Motor neuron (in vitro differentiated cells): ENCODE data around the gene GRIN2C. TPM values are rescaled to one million over a fixed set of nuclear protein-coding genes. Genes with fewer than 3 reads are reported as not detected.

Experiments
- ATAC-seq, 8 experiments: fragments of 200-7000 bp; cut with Tn5 transposase; replicated peaks in 6 of 8; 2 replicates each; pipeline ENCODE4 v1.8.0; 2021; ENCODE audit warnings: mild to moderate bottlenecking in 8 of 8, moderate library complexity in 8 of 8
- H3K27ac ChIP-seq, 2 donors: fragments of 250-450 bp; sonication (Bioruptor Pico); 2 replicates each; pipeline ENCODE4 v1.9.0; 2021; ENCODE audit warnings: antibody characterized with exemption in 2 of 2, mild to moderate bottlenecking in 2 of 2, moderate library complexity in 1 of 2
- H3K4me1 ChIP-seq, 2 donors: fragments of 250-450 bp; sonication (Bioruptor Pico); replicated peaks in 1 of 2; 2 replicates each; pipeline ENCODE4 v1.6.1; 2021; ENCODE audit warnings: antibody characterized with exemption in 2 of 2, mild to moderate bottlenecking in 2 of 2, moderate library complexity in 1 of 2
- H3K4me3 ChIP-seq, 5 donors: fragments of 250-450 bp; sonication (Bioruptor Pico); 2 replicates each; pipeline ENCODE4 v1.9.0; 2021; ENCODE audit warnings: antibody characterized with exemption in 5 of 5, mild to moderate bottlenecking in 5 of 5, moderate library complexity in 4 of 5
- WGBS, 10 experiments: fragments of 450-650 bp; shearing (Covaris generic); methylation state at CpG; one replicate each; pipeline ENCODE4 v1.0.0; 2022; 5-methylcytosine and 5-hydroxymethylcytosine counted together
- in situ Hi-C, 9 experiments: fragments of 400-800 bp; cut with MboI; loops; one replicate each; pipeline ENCODE4 v1.15.0; 2021; ENCODE audit warnings: low sequenced_read_pairs in 9 of 9, low pct_unique_long_range_greater_than_20kb in 2 of 9; ENCODE audit not compliant: unreplicated experiment in 9 of 9
- total RNA-seq, 8 experiments: library from RNA; unstranded; fragments of 300-600 nt; gene quantifications; 2 replicates each; pipeline versions ENCODE4 v1.2.3 to v1.2.4, GENCODE V29; 2022

The GRIN2C gene
- total RNA-seq, 8 experiments from 2014 or later: 0.15 to 1.0 (median 0.30) TPM

- Histone ChIP-seq H3K4me1 (peaks cover 6 to 30% of the 10 kb centered on the region in 2 donors), H3K27ac (no peak overlapping the region), H3K4me3 (no peak overlapping the region)
- in situ Hi-C loops: no loop called here
- no peak for ATAC-seq
- 80 to 100% (median 90%) methylated on average over 2 to 9 of the region's 18 CpGs; no CpG with 5 or more reads in 1 of the 10 experiments for WGBS, 10 experiments
These were observed 42.6 kb downstream of the GRIN2C start for GRCh38 chr17:74816905-74817620.

GRCh38 chr17:74815550-74816370 lies 43.9 kb downstream of the GRIN2C start:
- 57 to 92% (median 86%) methylated on average over 2 to 6 of the region's 15 CpGs; no CpG with 5 or more reads in 4 of the 10 experiments for WGBS, 10 experiments
- Histone ChIP-seq H3K27ac (no peak overlapping the region), H3K4me3 (no peak overlapping the region), H3K4me1 (peaks cover 0 to 23% of the 10 kb centered on the region in 2 donors)
- in situ Hi-C loops: no loop called here
- peak in 2 of 8 experiments; percentile 16 to 27 for ATAC-seq

DNA sequence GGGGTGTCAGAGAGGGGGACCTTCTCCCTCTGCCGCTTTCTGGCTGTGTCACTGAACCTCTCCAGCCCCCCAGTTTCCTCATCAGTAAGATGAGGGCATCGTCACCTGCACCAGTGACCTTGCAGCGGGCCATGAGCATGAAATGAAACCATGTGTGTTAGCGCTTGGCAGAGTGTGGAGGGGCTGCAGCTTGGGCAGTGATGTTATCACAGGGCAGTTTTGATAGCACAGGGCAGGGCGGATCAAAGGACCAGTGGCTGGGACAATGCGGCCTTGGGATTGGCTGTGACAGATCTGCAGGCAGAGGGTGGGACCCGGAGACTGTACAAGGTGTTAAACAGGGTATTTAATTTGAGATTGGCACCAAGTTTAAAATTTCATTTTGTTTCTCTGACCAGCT lies 44.6 kb downstream of the GRIN2C start:
- no peak for ATAC-seq
- H3K4me1 ChIP-seq: peaks cover 0 to 23% of the 10 kb centered on the region in 2 donors
- in situ Hi-C loops: no loop called here
- no peak overlapping the region for H3K27ac ChIP-seq
- 60 to 100% (median 85%) methylated on average over 1 to 7 of the region's 7 CpGs; no CpG with 5 or more reads in 4 of the 10 experiments for WGBS, 10 experiments
- no peak overlapping the region for H3K4me3 ChIP-seq

DNA sequence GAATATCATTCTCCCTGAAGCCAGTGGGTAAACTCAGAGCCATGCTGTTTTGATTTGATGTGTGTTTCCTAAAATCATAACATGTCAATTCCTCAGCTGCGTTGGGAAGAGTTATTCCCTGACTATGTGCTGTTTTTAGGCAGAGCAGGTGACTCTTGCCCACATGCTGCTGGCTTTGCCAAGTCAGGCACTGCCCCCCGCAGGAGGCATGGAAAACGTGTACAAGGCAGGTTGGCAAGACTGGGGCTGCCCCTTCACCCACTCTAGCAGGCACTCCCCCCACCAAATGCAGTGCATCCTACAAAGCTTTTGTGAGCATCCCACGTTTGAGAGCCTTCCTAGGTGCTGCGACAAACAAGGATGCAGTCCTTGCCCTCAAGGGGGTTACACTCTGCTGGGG lies 45.2 kb downstream of the GRIN2C start:
- WGBS, 10 experiments: 60 to 79% (median 75%) methylated on average over 1 to 4 of the region's 5 CpGs; no CpG with 5 or more reads in 4 of the 10 experiments
- in situ Hi-C loops: no loop called here
- Histone ChIP-seq H3K27ac (no peak overlapping the region), H3K4me3 (no peak overlapping the region), H3K4me1 (peaks cover 0 to 23% of the 10 kb centered on the region in 2 donors)
- no peak for ATAC-seq

DNA sequence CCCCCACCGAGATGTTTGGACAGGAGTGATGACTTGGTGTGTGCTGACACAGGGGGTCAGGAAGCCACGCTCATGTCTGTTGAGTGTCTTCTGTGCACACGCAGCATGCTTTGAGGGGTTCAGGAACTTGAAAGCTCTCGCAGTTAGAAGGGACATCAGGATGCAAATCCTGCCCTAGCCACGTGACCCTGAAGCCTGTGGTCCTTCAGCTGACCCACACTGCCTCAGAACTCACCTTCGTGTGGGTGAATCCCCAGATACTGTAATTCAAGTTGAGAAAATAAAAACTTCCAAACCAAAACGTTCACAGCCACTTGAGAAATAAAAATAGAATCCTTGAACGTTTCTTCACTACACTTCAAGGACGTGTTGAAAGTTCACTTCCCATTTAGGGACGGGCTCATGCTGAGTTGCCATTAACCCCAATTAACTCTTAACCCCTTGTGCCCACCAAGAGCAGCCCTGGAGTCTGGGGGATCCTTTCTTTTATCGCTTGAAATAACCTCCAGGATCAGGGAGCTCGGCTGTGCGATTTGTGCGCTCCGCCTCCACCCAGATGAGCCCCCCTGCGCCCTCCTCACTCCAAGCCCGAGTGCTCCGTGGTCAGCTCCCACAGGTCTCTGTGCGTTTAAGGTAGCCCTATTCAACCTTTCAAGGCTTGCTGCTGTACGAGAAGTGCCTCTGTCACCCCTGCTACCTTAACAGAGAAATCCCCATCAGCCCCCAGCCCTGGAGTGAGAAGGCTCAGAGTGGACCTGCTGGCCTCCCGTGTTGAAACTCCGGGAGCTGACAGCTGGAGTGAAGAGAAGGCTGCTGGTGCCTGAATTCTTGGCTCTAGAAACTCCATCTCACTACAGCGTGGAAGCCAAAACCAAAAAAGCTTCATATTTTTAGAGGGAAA lies 47.3 kb downstream of the GRIN2C start:
- H3K4me3 ChIP-seq: no peak overlapping the region
- peak in 5 of 8 experiments; percentile 69 to 84 (median 76) for ATAC-seq
- 0 to 100% (median 32%) methylated on average over 1 to 8 of the region's 23 CpGs; no CpG with 5 or more reads in 2 of the 10 experiments for WGBS, 10 experiments
- peaks cover 0 to 7% of the 10 kb centered on the region in 2 donors for H3K4me1 ChIP-seq
- H3K27ac ChIP-seq: no peak overlapping the region
- in situ Hi-C loops: no loop called here

DNA sequence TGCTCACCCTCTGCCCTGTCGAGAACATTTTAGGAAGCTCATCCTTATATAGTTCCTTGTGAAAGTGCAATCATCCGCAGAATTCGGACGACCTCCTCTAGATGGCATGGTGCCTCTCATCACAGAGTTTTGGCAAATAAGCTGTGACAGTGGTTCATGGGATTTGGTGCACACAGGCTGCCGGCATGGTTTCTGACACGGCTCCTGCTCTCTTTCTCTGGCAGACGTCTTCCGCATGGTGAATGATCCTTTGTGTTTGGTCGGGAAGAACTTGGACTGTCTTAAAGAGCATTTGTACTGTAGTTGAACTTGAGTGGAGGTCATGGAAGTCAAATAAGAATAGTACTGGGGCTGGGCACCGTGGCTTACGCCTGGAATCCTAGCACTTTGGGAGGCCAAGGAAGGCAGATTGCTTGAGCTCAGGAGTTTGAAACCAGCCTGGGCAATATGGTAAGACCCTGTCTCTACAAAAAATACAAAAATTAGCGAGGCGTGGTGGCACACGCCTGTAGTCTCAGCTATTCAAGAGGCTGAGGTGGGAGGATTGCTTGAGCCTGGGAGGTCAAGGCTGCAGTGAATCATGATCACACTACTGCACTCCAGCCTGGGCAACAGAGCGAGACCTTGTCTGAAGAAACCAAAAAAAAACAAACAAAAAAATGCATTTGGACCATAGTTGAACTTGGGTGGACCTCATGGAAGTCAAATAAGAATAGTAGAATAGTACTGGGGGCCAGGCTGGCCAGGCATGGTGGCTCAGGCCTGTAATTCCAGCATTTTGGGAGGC lies 48.8 kb downstream of the GRIN2C start:
- no peak overlapping the region for H3K27ac ChIP-seq
- in situ Hi-C loops: no loop called here
- 63 to 100% (median 89%) methylated on average over 1 to 12 of the region's 15 CpGs; no CpG with 5 or more reads in 4 of the 10 experiments for WGBS, 10 experiments
- no peak for ATAC-seq
- no peak overlapping the region for H3K4me3 ChIP-seq
- H3K4me1 ChIP-seq: peaks cover 0 to 7% of the 10 kb centered on the region in 2 donors

DNA sequence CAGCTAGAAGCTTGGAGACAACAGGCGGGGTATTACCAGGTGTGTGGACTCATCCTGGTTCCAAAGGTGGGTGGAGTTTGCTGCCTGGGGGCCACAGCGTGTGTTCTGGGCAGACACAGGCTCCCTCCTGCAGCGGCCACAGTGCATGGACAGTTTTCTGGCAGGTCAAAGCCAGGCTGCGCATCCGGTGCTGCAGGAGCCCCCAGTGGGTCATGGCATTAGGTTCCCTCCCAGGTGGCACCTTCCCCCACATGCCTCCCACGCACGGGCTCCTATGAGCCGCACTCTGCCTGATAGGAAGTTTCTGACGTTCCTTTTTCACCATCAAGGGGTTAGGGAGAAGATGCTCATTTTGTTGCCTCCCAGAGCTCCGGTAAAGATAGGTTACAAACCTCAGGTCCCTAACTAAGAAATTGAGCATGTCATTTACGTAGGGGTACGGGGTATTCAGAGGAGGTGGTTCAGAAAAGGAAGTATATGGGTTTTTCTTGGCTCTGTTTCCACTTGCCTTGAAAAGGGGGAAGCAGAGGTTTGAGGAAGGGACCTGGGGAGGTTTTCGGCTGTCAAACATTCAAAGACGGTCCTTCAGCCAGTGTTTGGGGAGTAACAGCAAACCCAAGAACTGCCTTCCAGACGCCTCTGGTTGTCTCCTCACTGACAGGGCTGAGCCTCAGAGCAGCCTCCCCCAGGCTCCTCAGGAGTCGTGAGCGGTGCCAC lies 50.8 kb downstream of the GRIN2C start:
- 85 to 100% (median 96%) methylated on average over 1 to 9 of the region's 17 CpGs; no CpG with 5 or more reads in 3 of the 10 experiments for WGBS, 10 experiments
- H3K4me3 ChIP-seq: no peak overlapping the region
- ATAC-seq: no peak
- H3K4me1 ChIP-seq: peaks cover 0 to 7% of the 10 kb centered on the region in 2 donors
- in situ Hi-C loops: no loop called here
- no peak overlapping the region for H3K27ac ChIP-seq

- Histone ChIP-seq H3K4me3 (no peak overlapping the region), H3K4me1 (peaks cover 0 to 7% of the 10 kb centered on the region in 2 donors), H3K27ac (no peak overlapping the region)
- in situ Hi-C loops: no loop called here
- ATAC-seq: no peak
- WGBS, 10 experiments: 60 to 86% (median 84%) methylated on average over 2 to 6 of the region's 6 CpGs; no CpG with 5 or more reads in 7 of the 10 experiments
These were observed 51.8 kb downstream of the GRIN2C start for GRCh38 chr17:74807925-74808324.

GRCh38 chr17:74807441-74807840 lies 52.2 kb downstream of the GRIN2C start:
- WGBS, 10 experiments: 62 to 90% (median 70%) methylated on average over 2 of the region's 13 CpGs; no CpG with 5 or more reads in 5 of the 10 experiments
- Histone ChIP-seq H3K4me1 (peaks cover 0 to 6% of the 10 kb centered on the region in 2 donors), H3K27ac (no peak overlapping the region), H3K4me3 (no peak overlapping the region)
- in situ Hi-C loops: no loop called here
- no peak for ATAC-seq

DNA sequence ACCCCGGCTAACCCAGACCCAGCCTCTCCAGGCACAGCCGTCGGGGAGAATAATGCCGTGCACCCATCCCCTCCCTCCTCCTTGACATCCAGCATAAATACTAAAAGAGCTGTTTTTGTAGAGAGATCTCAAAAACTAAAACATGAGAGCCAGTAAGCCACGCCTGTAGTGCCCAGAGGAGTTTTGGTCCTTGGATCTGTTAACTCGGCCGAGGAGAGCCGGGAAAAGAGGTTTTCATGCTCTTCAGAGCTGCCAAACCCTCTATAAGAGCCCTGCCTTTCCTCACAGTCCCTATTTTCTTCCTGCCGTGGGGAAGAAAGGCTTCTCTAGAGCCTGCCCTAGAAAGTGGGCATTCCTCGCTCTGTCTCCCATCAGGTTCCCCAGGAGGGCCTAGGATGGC lies 53.4 kb downstream of the GRIN2C start:
- no peak for ATAC-seq
- WGBS, 10 experiments: 80 to 100% (median 93%) methylated on average over 1 to 6 of the region's 10 CpGs; no CpG with 5 or more reads in 4 of the 10 experiments
- Histone ChIP-seq H3K27ac (no peak overlapping the region), H3K4me3 (no peak overlapping the region), H3K4me1 (no peaks in the 10 kb centered on the region)
- in situ Hi-C loops: no loop called here

DNA sequence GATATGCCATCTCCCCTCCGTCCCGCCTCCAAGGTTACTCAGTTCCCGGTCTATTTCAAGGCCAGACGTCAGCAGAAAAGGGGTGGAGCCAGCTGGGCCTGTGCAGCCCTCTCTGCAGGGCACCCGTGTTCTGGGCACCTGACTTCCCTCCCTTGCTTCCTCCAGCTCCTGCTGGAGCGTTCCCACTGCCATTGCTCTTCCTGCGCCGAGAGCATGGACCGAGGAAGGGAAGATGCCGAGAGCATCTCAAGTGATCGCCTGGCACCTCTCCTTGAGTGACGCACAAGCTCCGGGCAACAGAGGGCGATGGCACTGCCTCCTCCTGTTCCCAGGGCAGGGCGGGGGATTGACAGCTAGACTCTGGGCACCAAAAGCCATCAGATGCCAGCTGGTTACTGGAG lies 54.1 kb downstream of the GRIN2C start:
- in situ Hi-C loops: no loop called here
- Histone ChIP-seq H3K27ac (no peak overlapping the region), H3K4me3 (no peak overlapping the region), H3K4me1 (no peaks in the 10 kb centered on the region)
- ATAC-seq: peak in 5 of 8 experiments; percentile 57 to 83 (median 61)
- 50 to 100% (median 65%) methylated on average over 1 to 6 of the region's 15 CpGs; no CpG with 5 or more reads in 5 of the 10 experiments for WGBS, 10 experiments
